GM12801 (cell line): Measurements from ENCODE around the gene BMP2.

Experiments used
- TF ChIP-seq, protein P1 (sequence below): IDR thresholded peaks from one replicate; pipeline ENCODE4 v1.5.1; 2011; ENCODE audit warnings: control low read depth; ENCODE audit not compliant: insufficient read length; ENCODE audit errors: extremely low read depth

The BMP2 gene

DNA sequence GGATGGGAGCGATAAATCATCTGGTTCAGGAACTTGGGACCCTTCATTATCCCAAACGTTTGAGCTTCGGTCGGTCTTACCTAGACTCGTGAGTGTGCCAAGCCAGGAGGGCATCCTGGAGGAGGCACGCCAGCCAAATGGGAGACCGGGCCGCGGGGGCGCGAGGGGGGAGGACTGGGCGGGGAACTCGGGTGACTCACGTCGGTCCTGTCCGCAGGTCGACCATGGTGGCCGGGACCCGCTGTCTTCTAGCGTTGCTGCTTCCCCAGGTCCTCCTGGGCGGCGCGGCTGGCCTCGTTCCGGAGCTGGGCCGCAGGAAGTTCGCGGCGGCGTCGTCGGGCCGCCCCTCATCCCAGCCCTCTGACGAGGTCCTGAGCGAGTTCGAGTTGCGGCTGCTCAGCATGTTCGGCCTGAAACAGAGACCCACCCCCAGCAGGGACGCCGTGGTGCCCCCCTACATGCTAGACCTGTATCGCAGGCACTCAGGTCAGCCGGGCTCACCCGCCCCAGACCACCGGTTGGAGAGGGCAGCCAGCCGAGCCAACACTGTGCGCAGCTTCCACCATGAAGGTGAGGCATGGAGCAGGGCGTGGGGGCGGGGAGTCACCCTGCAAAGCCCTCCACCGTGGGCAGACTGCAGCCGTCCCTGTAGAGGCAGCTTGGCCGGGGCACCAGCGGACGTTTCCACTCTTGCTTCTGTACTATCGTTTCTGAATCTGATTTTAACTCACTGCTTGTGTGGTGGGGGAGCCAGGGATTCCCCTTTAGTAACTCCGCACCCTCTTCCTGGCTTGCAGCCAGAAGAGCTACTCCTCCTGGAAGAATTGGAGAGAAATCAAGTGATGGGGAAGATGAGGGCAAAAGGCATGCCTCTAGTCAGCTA, 2.7 kb downstream of the BMP2 start:
- TF ChIP-seq, protein P1, sequence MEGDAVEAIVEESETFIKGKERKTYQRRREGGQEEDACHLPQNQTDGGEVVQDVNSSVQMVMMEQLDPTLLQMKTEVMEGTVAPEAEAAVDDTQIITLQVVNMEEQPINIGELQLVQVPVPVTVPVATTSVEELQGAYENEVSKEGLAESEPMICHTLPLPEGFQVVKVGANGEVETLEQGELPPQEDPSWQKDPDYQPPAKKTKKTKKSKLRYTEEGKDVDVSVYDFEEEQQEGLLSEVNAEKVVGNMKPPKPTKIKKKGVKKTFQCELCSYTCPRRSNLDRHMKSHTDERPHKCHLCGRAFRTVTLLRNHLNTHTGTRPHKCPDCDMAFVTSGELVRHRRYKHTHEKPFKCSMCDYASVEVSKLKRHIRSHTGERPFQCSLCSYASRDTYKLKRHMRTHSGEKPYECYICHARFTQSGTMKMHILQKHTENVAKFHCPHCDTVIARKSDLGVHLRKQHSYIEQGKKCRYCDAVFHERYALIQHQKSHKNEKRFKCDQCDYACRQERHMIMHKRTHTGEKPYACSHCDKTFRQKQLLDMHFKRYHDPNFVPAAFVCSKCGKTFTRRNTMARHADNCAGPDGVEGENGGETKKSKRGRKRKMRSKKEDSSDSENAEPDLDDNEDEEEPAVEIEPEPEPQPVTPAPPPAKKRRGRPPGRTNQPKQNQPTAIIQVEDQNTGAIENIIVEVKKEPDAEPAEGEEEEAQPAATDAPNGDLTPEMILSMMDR = no peak

DNA sequence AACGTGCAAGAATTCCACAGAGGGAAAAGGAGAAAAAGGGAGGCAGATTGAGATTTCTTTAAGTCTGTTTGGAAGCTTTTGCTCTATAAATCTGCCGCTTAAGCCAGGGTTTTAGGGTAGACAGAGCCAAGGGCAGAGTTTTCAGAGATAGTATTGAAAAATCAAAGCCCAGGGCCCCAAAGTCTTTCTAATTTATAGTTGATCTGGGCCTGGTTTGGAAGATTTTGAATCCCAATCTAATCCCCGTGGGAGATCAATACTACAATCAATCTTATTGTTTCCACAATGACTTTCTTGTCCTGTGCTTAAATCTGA, 3.3 kb downstream of the BMP2 start:
- TF ChIP-seq, protein P1 = no peak

DNA sequence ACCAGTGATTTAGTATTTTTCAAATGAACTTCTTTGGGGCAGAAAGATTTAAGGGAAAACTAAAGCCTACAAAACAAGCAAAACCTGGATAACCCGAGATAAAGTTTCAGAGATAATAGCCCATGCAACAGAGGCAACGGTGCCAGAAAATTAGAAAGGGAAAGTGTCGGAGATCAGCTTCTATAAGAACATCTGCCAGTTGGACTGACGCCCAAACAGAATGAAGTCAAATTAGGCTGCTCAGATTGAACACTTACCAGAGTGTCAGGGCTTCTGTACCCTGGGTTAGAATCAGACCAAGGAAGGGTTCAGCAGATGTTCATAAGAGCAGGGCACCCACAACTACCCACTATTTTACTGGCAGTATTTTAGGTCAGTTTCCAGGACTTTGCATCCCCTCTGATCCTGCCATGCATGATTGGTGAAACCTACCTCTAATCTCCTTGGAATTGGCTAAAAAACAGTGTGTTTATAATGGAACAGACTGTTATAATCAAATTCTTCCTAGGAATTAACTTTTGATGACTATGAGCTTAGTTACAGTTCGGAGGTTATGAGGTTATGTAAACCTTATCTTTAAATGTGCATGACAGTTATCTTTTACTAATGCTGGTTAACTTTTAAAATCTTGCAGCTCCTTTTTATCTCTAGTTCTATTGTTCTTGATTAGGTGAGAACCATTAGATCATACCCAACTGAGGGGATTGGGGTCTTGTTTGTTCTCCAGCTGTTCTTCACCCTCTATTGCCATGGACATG, 13.1 kb downstream of the BMP2 start:
- TF ChIP-seq, protein P1 = no peak

DNA sequence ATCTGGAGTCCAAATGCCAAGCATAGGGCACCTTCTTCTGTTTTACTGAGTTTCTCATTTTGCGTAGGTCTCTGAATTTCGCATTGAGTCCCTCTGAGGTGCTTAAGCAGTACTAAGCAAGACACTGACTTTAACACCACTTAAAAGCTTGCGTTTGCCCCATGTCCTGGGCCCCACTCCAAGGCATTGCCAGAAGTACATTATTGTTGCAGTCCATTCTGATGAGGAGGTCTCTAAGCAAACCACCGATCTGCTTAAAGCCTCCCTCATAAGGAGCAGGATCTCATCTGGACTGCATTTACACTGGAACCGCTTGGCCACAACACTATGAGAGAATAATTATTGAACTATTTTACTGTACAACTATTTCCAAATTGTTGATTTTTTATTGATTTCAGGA, 16.3 kb downstream of the BMP2 start:
- TF ChIP-seq, protein P1 = no peak

DNA sequence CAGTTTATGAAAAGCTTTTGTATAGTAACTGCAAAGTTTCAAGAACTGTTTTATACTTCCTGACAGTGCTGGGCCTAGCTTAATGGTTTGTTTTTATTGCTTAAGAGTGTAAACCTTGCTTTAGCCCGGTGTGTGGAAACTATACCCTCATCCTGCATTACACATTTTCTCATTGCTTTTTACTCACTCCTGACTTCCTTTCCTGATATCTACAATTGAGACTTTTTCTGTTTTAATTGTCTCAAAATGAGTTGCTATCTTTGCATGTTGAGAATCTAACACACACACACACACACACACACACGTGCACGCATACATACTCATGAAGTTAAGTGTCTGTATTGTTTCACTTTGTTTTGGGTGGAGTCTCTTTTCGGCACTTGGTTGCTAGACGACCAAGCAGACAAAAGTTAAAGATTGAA, 16.7 kb downstream of the BMP2 start:
- TF ChIP-seq, protein P1 = no peak

DNA sequence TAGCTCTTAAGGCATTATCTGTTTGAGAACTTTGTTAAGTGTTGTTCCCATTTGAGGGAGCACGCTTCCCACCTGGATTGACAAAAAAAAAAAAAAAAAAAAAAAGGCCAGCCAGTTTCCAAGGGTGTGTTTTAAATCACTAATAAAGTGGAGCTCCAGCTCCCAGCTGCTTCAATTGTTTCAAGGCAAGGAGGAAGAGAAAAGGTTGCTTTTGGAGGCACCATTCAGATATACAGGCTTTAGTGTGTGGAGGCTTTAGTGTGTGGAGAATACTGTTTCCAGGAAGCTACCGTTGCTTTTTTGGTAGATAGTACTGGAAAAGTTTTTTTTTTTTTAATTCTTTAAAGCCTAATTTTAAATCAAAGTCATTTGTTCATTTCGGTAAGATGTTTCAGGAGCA, 17.3 kb downstream of the BMP2 start:
- TF ChIP-seq, protein P1 = no peak

DNA sequence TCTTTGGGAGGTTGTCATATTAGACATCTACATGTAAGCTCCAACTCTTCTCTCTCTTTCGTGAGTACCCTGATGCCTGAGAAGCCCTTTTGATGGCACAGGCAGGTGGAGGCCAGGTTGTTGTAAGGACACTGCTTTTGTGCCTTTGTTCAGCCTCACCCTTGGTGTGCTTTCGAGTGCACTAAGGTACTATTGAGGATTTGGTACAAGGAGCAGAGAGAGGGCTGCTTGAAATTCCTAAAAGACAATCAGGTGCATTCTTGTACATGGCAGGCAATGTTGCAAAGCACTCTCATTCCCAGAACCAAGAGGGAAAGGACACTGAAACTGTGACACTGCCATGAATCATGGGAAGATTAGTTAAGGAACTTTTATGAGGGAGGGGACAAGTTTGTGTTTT, 19.1 kb downstream of the BMP2 start:
- TF ChIP-seq, protein P1 = no peak
